Stimulated activated naive B cell treated with anti-CD40 and anti-IgM and Interleukin-4, amounts not matched to agents 10 μg/mL and 1 μg/mL and 100 μg/mL, for 72 hours (primary cell): ENCODE results near the gene DCAF4.
A peak's percentile ranks its signal among the peaks of the same experiment; 100 is the strongest.
"Not testable (repeated sequence)": the region's sequence is repeated elsewhere in the genome, so short reads cannot be mapped to it uniquely, and the experiment has no call there.

Source experiments
- ATAC-seq, 2 donors: fragments of 150-1000 bp; cut with Tn5 transposase; replicated peaks; 2 replicates each; pipeline ENCODE4 v1.10.0; 2021; ENCODE audit warnings: moderate library complexity in 1 of 2
- DNase-seq: peaks from one replicate; pipeline ENCODE4 v3.0.0; 2021
- H3K27ac Mint-ChIP-seq: one replicate; pipeline ENCODE4 v1.8.0; 2022; ENCODE audit warnings: mild to moderate bottlenecking, mixed read lengths
- H3K27me3 Mint-ChIP-seq, 2 donors: one replicate each; pipeline ENCODE4 v1.8.0; 2022; ENCODE audit warnings: mixed read lengths in 2 of 2
- H3K36me3 Mint-ChIP-seq, 2 donors: one replicate each; pipeline ENCODE4 v1.8.0; 2022; ENCODE audit warnings: mixed read lengths in 2 of 2, mild to moderate bottlenecking in 1 of 2
- H3K4me1 Mint-ChIP-seq, 2 donors: one replicate each; pipeline ENCODE4 v1.8.0; 2022; ENCODE audit warnings: mixed read lengths in 2 of 2, mild to moderate bottlenecking in 1 of 2
- H3K4me3 Mint-ChIP-seq, 2 donors: one replicate each; pipeline ENCODE4 v1.8.0; 2022; ENCODE audit warnings: mild to moderate bottlenecking in 2 of 2, mixed read lengths in 2 of 2, moderate library complexity in 1 of 2
- H3K9me3 Mint-ChIP-seq, 2 donors: one replicate each; pipeline ENCODE4 v1.8.0; 2022; ENCODE audit warnings: mixed read lengths in 2 of 2, mild to moderate bottlenecking in 1 of 2

Gene DCAF4

DNA sequence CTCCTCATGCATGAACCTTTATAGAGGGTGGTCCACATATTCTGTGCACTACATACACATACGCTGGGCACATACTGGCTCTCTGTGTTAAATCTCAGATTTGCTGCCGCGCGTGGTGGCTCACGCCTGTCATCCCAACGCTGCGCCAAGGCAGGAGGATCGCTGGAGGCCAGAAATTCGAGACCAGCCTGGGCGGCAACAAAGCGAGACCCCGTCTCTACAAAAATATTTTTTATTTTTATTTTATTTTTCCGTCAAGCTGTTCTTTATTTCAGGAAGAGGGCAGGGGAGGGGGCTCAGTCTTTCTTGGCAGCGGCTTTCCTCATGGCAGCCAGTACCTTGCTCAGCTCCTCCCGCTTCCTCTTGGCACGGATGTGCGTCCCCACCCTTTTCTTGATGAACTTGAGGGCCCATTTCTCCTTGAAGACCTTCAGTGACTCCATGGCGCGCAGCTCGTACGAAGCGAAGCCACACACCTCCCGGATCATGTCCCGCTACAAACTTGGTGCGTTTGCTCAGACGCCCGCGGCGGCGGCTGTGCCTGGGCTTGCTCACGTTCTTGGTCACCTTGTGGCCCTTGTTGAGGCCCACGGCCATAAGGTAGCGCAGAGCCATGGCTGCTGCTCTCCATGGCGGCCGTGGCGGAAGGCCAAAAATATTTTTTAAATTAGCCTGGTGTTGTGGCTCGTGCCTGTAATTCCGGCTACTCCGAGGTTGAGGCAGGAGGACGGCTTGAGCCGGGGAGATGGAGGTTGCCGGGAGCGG, 3.2 kb downstream of the DCAF4 start:
- Mint-ChIP-seq H3K27me3 (no peaks in the 10 kb centered on the region), H3K4me1 (peaks cover 9 to 14% of the 10 kb centered on the region in 2 donors), H3K9me3 (no peaks in the 10 kb centered on the region), H3K27ac (no peak overlapping the region), H3K4me3 (no peak overlapping the region), H3K36me3 (peaks cover 3 to 17% of the 10 kb centered on the region in 2 donors)
- DNase-seq, result no peak
- ATAC-seq, result no peak

DNA sequence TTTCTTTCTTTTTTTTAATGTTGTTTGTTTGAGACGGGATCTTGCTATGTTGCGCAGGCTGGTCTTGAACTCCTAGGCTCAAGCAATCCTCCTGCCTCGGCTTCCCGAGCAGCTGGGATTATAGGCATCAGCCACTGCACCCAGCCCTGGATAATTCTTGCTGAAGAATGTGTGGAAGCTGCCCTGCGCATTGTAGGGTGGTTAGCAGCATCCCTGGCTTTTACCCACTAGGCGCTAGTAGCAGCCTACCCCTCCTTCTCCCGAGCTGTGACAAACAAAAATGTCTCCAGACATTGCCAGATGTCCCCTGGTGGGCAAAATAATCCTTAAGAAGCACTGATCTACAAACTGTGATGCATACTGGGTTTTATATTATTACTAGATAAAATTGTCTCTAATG, 6.6 kb downstream of the DCAF4 start:
- Mint-ChIP-seq H3K27ac (no peak overlapping the region), H3K4me1 (peaks cover 16 to 19% of the 10 kb centered on the region in 2 donors), H3K9me3 (no peaks in the 10 kb centered on the region), H3K27me3 (no peaks in the 10 kb centered on the region), H3K4me3 (no peak overlapping the region), H3K36me3 (peaks cover 11 to 29% of the 10 kb centered on the region in 2 donors)
- no peak for ATAC-seq
- no peak for DNase-seq

DNA sequence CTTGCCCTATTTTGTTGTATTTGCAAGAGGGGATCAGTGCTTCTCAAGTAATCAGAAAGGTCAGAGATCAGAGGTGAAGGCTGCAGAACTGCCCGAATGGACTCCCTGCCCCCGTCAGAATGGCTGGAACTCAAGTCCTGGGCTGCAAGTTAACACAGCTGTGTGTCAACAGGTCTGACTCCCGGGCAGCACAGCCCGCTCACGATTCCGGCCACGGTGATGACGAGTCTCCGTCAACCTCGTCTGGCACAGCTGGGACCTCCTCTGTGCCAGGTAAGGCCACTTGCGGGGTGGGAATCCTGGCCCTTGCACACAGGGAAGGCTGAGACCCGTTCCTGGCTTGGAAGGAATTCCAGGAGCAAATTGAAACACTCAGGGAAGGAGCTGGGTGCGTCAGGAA, 13.4 kb downstream of the DCAF4 start:
- peaks cover 36 to 59% of the 10 kb centered on the region in 2 donors for H3K36me3 Mint-ChIP-seq
- H3K27me3 Mint-ChIP-seq, result no peaks in the 10 kb centered on the region
- H3K4me3 Mint-ChIP-seq, result no peak overlapping the region
- no peak for DNase-seq
- ATAC-seq, result no peak
- peaks cover 9 to 19% of the 10 kb centered on the region in 2 donors for H3K4me1 Mint-ChIP-seq
- no peaks in the 10 kb centered on the region for H3K9me3 Mint-ChIP-seq
- no peak overlapping the region for H3K27ac Mint-ChIP-seq

DNA sequence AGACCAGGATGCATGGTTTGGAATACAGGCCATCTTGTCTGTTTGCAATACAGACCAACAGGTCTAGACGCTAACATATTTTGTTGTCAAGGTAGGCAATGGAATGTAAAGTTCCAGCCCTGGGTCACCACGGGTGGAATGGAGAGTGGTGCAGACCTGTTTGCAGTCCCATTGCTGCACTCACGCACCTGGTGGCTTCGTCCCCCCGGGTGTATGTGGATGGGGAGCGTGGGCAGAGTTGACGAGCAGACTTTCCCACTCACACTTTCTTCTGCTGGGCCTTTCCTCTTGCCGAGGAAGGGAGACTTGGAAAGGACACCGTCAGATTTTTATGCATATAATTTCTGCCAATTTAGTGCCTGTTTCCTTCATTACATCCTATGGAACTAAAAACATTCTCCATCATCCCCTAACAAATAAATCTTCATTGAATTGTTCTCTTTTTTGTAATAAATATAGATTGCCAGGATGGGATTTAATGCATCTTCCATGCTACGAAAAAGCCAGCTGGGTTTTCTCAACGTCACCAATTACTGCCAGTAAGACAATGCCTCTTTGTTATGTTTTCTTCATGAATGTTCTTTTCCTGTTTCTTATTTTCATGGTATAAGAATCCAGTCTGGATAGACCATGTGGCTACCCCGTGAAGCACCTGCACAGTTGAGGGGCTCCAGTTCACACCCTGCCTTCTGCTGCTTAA, 15.2 kb downstream of the DCAF4 start:
- no peaks in the 10 kb centered on the region for H3K9me3 Mint-ChIP-seq
- H3K36me3 Mint-ChIP-seq, result peaks cover 36 to 64% of the 10 kb centered on the region in 2 donors
- no peaks in the 10 kb centered on the region for H3K27me3 Mint-ChIP-seq
- H3K4me3 Mint-ChIP-seq, result no peak overlapping the region
- no peak overlapping the region for H3K27ac Mint-ChIP-seq
- no peak for ATAC-seq
- peaks cover 9 to 13% of the 10 kb centered on the region in 2 donors for H3K4me1 Mint-ChIP-seq
- DNase-seq, result no peak

DNA sequence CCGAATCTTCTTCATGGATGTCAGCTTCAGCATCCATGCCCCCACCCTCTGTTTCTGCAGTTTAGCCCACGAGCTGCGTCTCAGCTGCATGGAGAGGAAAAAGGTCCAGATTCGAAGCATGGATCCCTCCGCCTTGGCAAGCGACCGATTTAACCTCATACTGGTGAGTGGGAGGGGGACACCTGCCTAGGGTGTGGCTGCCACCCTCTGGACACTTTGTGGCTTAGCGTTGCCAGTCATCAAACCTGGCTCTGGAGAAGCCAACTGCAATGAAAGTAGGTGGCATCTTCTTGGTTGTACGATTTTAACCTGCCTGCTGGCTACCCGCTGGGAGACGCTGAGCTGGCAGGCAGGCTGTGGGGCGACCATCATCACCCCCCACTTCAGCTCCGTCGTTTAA, 16.7 kb downstream of the DCAF4 start:
- Mint-ChIP-seq H3K4me3 (no peak overlapping the region), H3K36me3 (peaks cover 32 to 62% of the 10 kb centered on the region in 2 donors), H3K27ac (no peak overlapping the region), H3K9me3 (no peaks in the 10 kb centered on the region), H3K27me3 (no peaks in the 10 kb centered on the region), H3K4me1 (no peaks in the 10 kb centered on the region)
- DNase-seq, result no peak
- ATAC-seq, result no peak

DNA sequence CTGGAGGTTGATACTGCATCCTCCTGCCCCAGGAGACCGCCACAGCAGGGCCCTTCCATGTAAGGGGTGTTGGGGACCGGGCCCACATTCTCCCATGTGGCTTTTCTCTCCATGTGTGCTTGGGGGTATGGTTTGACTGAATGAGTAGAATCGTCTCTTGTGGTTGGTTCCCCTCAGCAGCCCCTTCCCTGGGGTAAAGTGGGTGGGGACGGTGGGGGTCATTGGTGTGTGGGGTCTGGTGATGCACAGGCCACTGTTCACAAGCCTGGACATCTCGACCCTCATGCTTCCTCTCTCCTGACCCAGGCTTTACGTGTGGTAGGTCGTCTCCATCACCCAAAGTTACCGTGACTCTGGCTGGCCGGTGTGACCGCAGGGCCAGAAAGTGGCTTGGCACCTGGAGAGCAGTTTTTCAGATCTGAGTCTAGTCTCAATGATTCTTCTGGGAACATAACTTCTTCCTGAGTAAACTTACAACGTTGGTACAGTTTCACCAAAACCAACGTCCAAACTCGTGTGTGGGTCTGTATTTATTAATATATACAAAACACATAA, 17.7 kb downstream of the DCAF4 start:
- DNase-seq (no peak), ATAC-seq (no peak)
- peaks cover 29 to 58% of the 10 kb centered on the region in 2 donors for H3K36me3 Mint-ChIP-seq
- H3K27ac Mint-ChIP-seq, result no peak overlapping the region
- H3K9me3 Mint-ChIP-seq, result no peaks in the 10 kb centered on the region
- H3K27me3 Mint-ChIP-seq, result no peaks in the 10 kb centered on the region
- peaks cover 0 to 1% of the 10 kb centered on the region in 2 donors for H3K4me1 Mint-ChIP-seq
- no peak overlapping the region for H3K4me3 Mint-ChIP-seq

DNA sequence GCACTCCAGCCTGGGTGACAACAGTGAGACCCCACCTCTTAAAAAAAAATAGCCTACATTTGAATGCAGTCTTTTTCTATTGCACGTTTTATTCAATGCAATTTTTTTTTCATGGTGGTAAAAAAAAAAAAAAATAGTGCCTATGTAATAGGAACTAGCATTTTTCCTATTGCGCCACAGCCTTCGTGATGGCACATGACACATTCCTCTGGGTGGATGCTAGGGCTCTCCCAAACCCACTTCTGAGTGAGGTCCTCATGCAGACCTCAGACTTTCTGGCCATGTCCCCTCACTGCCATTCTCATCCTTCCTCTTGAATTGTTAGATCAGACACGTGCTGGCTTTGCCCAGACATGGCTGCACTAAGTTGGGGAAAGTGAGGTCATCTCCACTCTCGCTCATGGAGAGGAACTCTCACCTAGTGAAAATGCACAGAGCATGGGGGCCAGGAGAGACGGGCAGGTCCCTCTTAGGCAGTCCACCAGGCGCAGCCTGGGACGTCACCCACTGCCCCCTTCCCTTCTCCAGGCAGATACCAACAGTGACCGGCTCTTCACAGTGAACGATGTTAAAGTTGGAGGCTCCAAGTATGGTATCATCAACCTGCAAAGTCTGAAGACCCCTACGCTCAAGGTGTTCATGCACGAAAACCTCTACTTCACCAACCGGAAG, 19.2 kb downstream of the DCAF4 start:
- Mint-ChIP-seq H3K27ac (no peak overlapping the region), H3K36me3 (peaks cover 21 to 52% of the 10 kb centered on the region in 2 donors), H3K4me3 (no peak overlapping the region), H3K4me1 (peaks cover 0 to 1% of the 10 kb centered on the region in 2 donors), H3K27me3 (no peaks in the 10 kb centered on the region), H3K9me3 (no peaks in the 10 kb centered on the region)
- ATAC-seq (no peak), DNase-seq (no peak)

DNA sequence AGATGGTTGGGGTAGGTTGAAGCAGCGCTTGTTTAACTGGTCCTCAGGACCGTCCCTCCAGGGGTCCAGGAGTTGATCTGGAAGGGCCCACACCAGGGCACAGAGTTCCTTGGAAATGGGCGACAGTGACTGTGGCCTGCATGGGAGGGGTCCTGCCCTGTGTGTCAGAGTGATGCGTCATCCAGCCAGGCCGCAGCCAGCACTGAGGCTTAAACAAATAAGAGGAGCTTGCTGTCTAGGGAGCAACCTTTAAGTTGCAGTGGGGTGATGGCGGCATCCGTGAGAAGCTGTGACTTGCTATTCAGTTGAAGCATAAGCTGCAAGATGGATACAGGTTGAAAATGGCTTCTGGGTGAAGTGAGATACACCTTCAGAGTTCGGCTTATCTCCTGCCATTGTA, 20.2 kb downstream of the DCAF4 start:
- no peaks in the 10 kb centered on the region for H3K27me3 Mint-ChIP-seq
- no peak overlapping the region for H3K27ac Mint-ChIP-seq
- ATAC-seq (no peak), DNase-seq (no peak)
- H3K9me3 Mint-ChIP-seq, result no peaks in the 10 kb centered on the region
- H3K4me3 Mint-ChIP-seq, result no peak overlapping the region
- peaks cover 0 to 1% of the 10 kb centered on the region in 2 donors for H3K4me1 Mint-ChIP-seq
- peaks cover 22 to 55% of the 10 kb centered on the region in 2 donors for H3K36me3 Mint-ChIP-seq

DNA sequence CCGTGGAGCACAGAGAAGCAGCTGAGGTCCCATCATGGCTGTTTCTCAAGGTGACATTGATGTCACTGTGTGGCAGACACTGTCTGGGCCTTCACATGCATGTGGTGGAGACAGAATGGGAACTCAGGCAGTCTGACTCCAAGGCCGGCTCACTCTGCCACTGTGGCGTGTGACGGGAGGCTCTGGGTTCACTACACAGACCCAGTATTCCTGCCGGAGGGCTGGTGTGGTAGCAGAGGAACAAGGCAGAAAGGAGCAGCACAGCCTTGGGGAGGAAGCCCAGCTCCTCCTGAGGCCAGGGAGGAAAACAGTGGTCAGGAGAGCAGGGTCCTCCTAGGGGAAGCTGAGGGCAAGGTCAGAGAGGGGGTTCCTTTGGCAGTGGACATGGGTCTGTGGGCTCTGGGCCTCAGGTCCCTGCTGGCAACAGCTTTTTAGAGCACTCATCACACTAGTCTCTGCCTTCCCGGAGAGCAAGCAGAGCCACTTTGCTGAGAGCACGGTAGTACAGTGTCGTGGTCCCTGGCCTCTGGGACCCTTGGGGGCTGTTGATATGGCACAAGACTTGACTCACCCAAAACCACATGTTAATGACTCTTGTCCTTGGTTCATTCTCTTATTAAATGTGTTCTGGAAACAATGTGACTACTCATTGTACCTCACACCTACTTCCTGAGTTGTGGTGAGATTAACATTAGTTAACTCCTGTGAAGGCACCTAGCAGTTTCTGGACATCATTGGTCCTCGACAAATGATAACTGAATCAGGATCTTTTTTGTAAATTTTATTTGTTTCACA, 21.3 kb downstream of the DCAF4 start:
- Mint-ChIP-seq H3K27me3 (no peaks in the 10 kb centered on the region), H3K36me3 (peaks cover 29 to 54% of the 10 kb centered on the region in 2 donors), H3K27ac (no peak overlapping the region), H3K4me3 (no peak overlapping the region), H3K9me3 (no peaks in the 10 kb centered on the region), H3K4me1 (peaks cover 0 to 1% of the 10 kb centered on the region in 2 donors)
- DNase-seq, result no peak
- ATAC-seq, result peak; percentile 27 to 38

DNA sequence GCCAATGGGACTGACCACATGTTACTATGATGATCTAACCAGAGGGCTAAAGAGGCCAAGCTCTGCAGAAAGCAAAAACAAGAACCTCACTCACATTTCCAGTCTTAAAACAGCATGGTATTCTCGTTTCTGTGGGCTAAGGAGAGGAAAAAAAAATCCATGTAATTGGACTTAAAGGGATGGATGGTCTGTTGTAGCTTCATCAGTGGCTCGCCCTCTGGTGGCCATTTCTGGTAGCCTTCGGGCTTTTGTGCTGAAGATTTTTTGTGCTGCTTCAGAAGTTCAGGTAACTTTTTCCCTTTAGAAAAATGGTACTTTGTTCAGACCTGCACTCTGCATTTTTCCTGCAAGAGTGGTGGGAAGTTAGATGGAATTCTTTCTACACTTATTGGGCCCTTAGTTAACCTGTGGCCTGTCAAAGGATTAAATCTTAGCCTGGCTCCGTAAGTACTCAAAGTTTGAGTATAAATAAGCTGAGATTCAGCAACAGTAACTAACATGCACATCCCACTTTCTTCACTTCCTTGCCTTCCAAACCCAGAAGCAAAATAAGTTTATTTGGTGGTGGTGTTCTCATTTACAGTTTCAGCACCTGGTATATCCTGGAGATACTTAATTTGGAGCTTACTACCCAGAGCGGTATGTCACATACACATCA, 22.3 kb downstream of the DCAF4 start:
- Mint-ChIP-seq H3K27me3 (no peaks in the 10 kb centered on the region), H3K9me3 (no peaks in the 10 kb centered on the region), H3K4me3 (no peak overlapping the region), H3K27ac (no peak overlapping the region), H3K4me1 (peaks cover 0 to 1% of the 10 kb centered on the region in 2 donors), H3K36me3 (peaks cover 20 to 44% of the 10 kb centered on the region in 2 donors)
- DNase-seq, result peak; percentile 18
- peak in 1 of 2 donors; percentile 53 for ATAC-seq

DNA sequence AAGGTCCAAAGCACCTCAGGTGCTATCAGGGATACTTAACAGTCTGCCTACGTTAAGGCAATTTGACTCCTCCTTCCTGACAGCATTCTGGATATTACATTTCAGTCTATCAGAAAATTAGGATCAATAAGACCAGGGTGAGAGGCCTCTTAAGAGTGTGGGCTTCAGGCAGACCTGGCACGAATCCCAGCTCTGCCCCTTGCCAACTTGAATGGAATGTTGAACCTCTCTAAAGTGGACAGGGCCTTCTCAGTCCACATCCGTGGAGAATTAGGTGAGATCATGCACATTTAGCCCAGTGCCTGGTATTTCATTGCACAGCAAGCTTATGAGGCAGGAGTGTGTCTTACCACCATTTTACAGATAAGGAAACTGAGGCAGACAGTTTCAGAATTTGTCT, 25.9 kb downstream of the DCAF4 start:
- Mint-ChIP-seq H3K36me3 (peaks cover 30 to 54% of the 10 kb centered on the region in 2 donors), H3K4me3 (no peak overlapping the region), H3K27me3 (no peaks in the 10 kb centered on the region), H3K9me3 (no peaks in the 10 kb centered on the region), H3K4me1 (peaks cover 0 to 1% of the 10 kb centered on the region in 2 donors), H3K27ac (no peak overlapping the region)
- ATAC-seq, result no peak
- no peak for DNase-seq

DNA sequence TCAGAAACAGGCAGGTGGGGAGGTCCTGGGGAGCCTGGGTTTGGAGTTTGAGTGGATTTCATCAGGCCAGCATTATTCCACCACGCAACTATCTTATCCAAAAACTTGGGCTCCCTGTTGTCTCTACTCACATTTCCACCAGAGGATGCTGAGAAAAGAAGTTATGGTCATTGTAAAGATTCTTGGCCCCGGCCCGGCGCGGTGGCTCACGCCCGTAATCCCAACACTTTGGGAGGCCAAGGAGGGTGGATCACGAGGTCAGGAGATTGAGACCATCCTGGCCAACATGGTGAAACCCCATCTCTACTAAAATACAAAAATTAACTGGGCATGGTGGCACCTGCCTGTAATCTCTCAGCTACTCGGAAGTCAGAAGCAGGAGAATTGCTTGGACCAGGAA, 30.5 kb downstream of the DCAF4 start:
- not testable (repeated sequence) for H3K4me1 Mint-ChIP-seq, ATAC-seq, H3K9me3 Mint-ChIP-seq, DNase-seq, H3K4me3 Mint-ChIP-seq, H3K27me3 Mint-ChIP-seq
- peak overlapping the region; percentile 5 for H3K27ac Mint-ChIP-seq
- peaks cover 45 to 76% of the 10 kb centered on the region in 2 donors for H3K36me3 Mint-ChIP-seq

DNA sequence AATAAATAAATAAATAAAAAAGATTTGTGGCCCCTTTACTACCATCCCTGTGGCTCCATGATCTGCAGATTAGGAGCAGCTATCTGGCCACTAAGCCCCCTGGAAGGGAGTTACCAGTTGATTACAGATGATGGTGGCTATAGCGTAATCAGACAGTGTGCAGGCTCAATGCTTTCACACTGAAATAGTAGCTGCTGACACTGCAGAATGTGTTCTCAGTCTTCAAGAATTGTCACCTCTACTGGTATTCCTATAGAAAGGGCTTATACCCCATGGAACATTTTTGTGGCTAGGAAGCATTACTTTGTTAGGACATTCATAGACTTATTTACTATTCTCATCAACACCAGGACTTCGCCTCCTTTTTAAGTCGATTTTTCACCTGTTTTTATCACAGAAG, 30.9 kb downstream of the DCAF4 start:
- peaks cover 44 to 76% of the 10 kb centered on the region in 2 donors for H3K36me3 Mint-ChIP-seq
- no peak overlapping the region for H3K27ac Mint-ChIP-seq
- no peaks in the 10 kb centered on the region for H3K9me3 Mint-ChIP-seq
- no peaks in the 10 kb centered on the region for H3K27me3 Mint-ChIP-seq
- no peak for ATAC-seq
- no peaks in the 10 kb centered on the region for H3K4me1 Mint-ChIP-seq
- DNase-seq, result no peak
- no peak overlapping the region for H3K4me3 Mint-ChIP-seq
